Measurements from ENCODE around the gene DPYD.

DPYD gene

DNA sequence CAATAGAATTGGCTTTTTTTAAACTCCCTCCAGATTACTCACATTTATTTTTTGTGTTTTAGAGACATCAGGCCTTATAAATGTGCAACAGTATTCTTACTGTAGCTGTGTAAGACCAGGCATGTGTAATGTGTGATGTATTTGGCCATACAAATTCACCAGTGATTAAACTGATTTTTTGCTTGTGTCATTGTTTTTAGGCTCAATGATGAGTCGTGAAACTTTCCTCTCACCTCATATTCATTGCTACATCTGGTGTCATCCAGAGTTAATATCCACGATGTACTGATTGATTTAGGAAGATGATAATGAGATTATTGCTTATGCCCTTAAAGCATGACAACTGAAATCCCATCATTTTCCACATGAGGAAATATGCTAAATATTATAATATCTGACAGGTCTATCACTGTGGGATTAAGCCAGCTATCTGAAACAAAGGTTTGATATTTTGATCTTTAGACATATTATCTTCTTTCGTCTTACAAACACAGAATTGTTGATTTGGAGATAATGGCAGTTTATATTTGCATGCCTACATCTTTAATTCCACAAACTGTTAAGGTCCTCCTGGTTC is 711.4 kb downstream of the DPYD start:
- no peak for DNase-seq (ENCODE audit: low read depth, low spot score)
- ChIA-PET POLR2A (no interaction called here), CTCF (interaction anchor here (1.4 kb wide), 1 partner anchor 316 kb away, joined by 4 read pairs; no protein-coding TSS in a partner anchor)
- H3K4me3 ChIP-seq (ENCODE audit: low read depth, low read length) = no peak overlapping the region
- TF ChIP-seq, protein P1, sequence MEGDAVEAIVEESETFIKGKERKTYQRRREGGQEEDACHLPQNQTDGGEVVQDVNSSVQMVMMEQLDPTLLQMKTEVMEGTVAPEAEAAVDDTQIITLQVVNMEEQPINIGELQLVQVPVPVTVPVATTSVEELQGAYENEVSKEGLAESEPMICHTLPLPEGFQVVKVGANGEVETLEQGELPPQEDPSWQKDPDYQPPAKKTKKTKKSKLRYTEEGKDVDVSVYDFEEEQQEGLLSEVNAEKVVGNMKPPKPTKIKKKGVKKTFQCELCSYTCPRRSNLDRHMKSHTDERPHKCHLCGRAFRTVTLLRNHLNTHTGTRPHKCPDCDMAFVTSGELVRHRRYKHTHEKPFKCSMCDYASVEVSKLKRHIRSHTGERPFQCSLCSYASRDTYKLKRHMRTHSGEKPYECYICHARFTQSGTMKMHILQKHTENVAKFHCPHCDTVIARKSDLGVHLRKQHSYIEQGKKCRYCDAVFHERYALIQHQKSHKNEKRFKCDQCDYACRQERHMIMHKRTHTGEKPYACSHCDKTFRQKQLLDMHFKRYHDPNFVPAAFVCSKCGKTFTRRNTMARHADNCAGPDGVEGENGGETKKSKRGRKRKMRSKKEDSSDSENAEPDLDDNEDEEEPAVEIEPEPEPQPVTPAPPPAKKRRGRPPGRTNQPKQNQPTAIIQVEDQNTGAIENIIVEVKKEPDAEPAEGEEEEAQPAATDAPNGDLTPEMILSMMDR (IDR thresholded peaks at IDR 0.05; ENCODE audit: insufficient read depth, low read length, missing control alignments) = no peak

DNA sequence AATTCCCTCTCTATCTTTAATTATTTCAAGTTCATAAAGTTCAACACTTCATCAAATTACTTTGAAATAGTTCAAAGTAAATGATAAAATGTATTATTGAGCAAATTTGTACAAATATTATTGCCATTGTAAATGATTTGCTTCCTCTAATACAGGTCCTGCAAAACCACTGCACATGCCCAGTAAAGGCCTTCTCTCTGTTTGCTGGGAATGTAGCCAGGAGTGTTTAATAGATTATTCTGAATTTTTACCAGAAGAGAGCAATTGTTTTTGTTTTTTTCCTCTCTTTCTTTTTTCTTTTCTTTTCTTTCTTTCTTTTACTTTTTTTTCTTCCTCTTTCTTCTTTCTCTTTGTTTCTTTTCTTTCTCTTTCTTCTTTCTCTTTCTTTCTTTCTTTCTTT is 713.0 kb downstream of the DPYD start:
- no peak for DNase-seq (ENCODE audit: low read depth, low spot score)
- H3K4me3 ChIP-seq (ENCODE audit: low read depth, low read length) = no peak overlapping the region
- ChIA-PET POLR2A (no interaction called here), CTCF (no interaction called here)
- TF ChIP-seq, protein P1 (IDR thresholded peaks at IDR 0.05; ENCODE audit: insufficient read depth, low read length, missing control alignments) = no peak

DNA sequence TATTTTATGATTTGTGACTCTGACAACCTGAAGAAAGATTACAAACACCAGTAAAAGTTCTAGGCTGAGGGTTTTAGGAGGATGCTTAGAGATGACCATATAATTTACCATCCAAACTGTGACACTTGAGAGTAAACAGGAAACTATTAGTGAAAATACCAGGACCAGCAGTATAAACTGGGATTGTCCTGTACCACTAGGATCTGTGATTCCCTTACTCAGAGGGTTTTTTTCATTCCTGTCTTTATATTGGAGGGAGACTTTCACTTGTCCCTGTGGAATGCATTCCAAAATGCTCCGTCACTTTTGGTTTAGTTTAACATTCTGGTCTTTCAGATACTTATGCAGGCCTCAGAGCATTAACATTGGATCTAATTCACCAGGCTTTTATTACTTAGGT is 716.4 kb downstream of the DPYD start:
- H3K4me3 ChIP-seq (ENCODE audit: low read depth, low read length) = no peak overlapping the region
- TF ChIP-seq, protein P1 (IDR thresholded peaks at IDR 0.05; ENCODE audit: insufficient read depth, low read length, missing control alignments) = no peak
- peak; percentile 14 for DNase-seq (ENCODE audit: low read depth, low spot score)
- POLR2A ChIA-PET = no interaction called here
- CTCF ChIA-PET = no interaction called here

DNA sequence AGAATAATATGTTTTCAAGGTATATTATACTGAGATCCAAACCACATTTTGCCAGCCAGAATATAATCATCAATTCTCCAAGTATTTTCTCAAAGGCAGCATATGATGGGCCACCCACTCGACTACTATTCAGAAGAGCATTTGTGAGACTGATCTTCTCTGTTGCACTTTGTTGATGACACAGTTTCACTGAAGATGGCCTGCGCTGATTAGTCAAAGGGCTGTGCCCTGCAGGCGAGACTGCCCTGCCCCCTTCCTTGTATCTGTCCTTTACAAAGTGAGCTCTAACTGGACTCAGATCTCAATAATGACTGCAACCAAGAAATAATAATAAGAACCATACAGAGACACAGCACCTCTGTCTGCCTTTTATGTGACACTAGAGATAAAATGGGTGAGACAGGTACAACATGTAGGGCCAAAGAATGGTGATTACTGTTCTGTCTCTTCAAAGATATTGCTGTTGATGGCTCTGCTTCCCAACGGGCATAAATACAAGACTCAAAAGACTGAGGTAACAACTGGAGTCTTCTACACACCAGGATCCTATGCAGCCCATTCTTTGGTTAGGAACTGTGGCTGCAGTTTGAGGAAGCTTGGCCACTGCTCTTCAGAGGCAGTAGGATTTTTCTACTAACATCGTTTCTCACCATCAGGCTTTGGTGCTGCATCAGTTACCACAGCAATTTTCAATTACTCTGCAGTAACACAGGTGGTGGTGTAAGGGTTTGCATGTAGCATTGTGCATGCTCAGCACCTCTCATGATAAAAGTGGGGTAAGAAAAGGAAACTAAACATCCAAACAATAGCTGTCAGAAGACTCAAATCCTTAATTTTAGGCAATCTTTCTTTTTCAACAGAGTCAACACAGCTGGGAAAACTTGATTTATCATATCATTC is 718.1 kb downstream of the DPYD start:
- ChIA-PET POLR2A (no interaction called here), CTCF (no interaction called here)
- no peak for DNase-seq (ENCODE audit: low read depth, low spot score)
- no peak overlapping the region for H3K4me3 ChIP-seq (ENCODE audit: low read depth, low read length)
- TF ChIP-seq, protein P1 (IDR thresholded peaks at IDR 0.05; ENCODE audit: insufficient read depth, low read length, missing control alignments) = no peak

DNA sequence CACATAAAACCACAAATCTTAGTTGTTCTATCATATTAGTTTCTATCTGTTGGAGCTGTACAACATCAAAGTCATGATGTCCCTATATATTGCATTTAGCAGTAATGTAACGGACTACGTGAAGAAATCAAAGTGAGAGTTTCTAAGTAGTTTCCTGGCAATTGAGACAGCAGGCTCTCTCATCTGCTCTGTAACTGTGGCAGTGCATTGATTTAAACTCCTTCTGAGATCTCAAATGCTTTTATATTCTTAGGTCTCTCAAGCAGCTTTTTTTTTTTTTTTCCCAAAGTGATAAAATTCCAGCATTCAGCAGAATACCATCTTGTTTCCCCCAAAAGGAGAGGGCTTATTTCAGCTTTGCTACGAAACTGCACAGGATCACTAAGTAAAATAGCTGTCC is 719.2 kb downstream of the DPYD start:
- POLR2A ChIA-PET = no interaction called here
- TF ChIP-seq, protein P1 (IDR thresholded peaks at IDR 0.05; ENCODE audit: insufficient read depth, low read length, missing control alignments) = no peak
- DNase-seq (ENCODE audit: low read depth, low spot score) = no peak
- H3K4me3 ChIP-seq (ENCODE audit: low read depth, low read length) = no peak overlapping the region
- CTCF ChIA-PET = no interaction called here

DNA sequence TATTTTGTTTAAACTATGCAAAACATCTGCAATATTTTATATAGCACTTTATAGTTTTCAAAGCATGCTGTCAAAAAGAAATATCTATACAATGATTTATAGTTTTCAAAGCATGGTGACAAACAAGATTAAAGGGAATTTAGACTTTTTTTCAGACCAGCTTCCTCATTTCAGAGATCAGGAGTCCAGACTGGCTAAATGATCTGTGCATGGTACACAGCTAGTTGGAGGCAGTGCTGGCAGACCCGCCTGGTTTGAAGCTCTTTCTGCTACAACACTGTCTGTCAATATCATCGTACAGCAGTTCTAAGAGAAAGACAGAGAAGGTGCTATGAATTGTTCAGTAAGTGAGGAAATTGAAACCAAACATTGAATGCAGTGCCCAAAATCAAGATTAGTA is 720.2 kb downstream of the DPYD start:
- ChIA-PET CTCF (no interaction called here), POLR2A (interaction anchor here (0.7 kb wide), 1 partner anchor 841 kb away, joined by 3 read pairs; no protein-coding TSS in a partner anchor)
- no peak for DNase-seq (ENCODE audit: low read depth, low spot score)
- no peak overlapping the region for H3K4me3 ChIP-seq (ENCODE audit: low read depth, low read length)
- TF ChIP-seq, protein P1 (IDR thresholded peaks at IDR 0.05; ENCODE audit: insufficient read depth, low read length, missing control alignments) = no peak

Data from AG04449 (cell line).